HEK293 (cell line): ENCODE measurements around the gene ACP1.

Experiments used
- CTCF ChIA-PET: fragments of 350-600 bp; formaldehyde crosslinking; extraction: SDS; loops from one replicate; lab custom pipeline; 2021; ENCODE audit warnings: antibody characterized with exemption; lab: Yijun Ruan, JAX
- POLR2A ChIA-PET: fragments of 300-600 bp; formaldehyde crosslinking; extraction: SDS; loops from one replicate; lab custom pipeline; 2020; ENCODE audit warnings: antibody characterized with exemption, inconsistent platforms; lab: Yijun Ruan, JAX
- H3K27ac ChIP-seq: fragments of 200-500 bp; sonication (Bioruptor generic); 2 replicates; pipeline ENCODE4 v1.5.1; 2014; ENCODE audit warnings: low read depth, low read length, control low read depth, inconsistent platforms; ENCODE audit errors: extremely low read depth
- H3K36me3 ChIP-seq, 2 experiments: fragments of 200-500 bp in 1 of 2; sonication (Bioruptor generic) in 1 of 2; 1 replicate in 1 of 2; 2 replicates in 1 of 2; pipeline ENCODE4 v1.5.1; 2014 to 2017; ENCODE audit warnings: inconsistent platforms in 2 of 2, low read length in 2 of 2; ENCODE audit not compliant: control insufficient read depth in 2 of 2, insufficient read depth in 1 of 2
- H3K4me1 ChIP-seq: fragments of 200-500 bp; sonication (Bioruptor generic); 2 replicates; pipeline ENCODE4 v1.5.1; 2014; ENCODE audit warnings: mild to moderate bottlenecking, low read length, inconsistent platforms; ENCODE audit not compliant: control insufficient read depth, insufficient read depth
- H3K4me3 ChIP-seq: 2 replicates; pipeline ENCODE4 v1.5.1; 2011; ENCODE audit warnings: low read depth, mild to moderate bottlenecking, control low read depth, low read length, moderate library complexity
- H3K9me3 ChIP-seq: fragments of 200-500 bp; sonication (Bioruptor generic); 2 replicates; pipeline ENCODE4 v1.5.1; 2014; ENCODE audit warnings: low read depth, low read length, inconsistent platforms; ENCODE audit not compliant: control insufficient read depth, insufficient read depth
- HOXD13 ChIP-seq: sonication (generic); formaldehyde crosslinking; IDR thresholded peaks from 2 replicates; pipeline ENCODE4 v1.8.0; 2022; ENCODE audit warnings: missing genetic modification reagents, borderline replicate concordance
- KLF17 ChIP-seq: fragments of 450-650 bp; formaldehyde crosslinking; IDR thresholded peaks from 2 replicates; pipeline ENCODE4 v1.5.1; 2016; ENCODE audit warnings: missing biosample characterization, missing genetic modification characterization
- MZF1 ChIP-seq: fragments of 450-650 bp; formaldehyde crosslinking; IDR thresholded peaks from 2 replicates; pipeline ENCODE4 v1.5.1; 2017; ENCODE audit warnings: missing biosample characterization, missing genetic modification characterization, borderline replicate concordance
- PATZ1 ChIP-seq: fragments of 450-650 bp; formaldehyde crosslinking; IDR thresholded peaks from 2 replicates; pipeline ENCODE4 v1.5.1; 2016; ENCODE audit warnings: missing biosample characterization, missing genetic modification characterization
- PRDM1 ChIP-seq: fragments of 450-650 bp; formaldehyde crosslinking; IDR thresholded peaks from 2 replicates; pipeline ENCODE4; 2016; ENCODE audit warnings: missing biosample characterization, missing genetic modification characterization
- SCRT1 ChIP-seq: fragments of 450-650 bp; formaldehyde crosslinking; IDR thresholded peaks from 2 replicates; pipeline ENCODE4 v1.5.1; 2016; ENCODE audit warnings: missing biosample characterization, missing genetic modification characterization, borderline replicate concordance
- SP7 ChIP-seq: fragments of 450-650 bp; formaldehyde crosslinking; IDR thresholded peaks from 2 replicates; pipeline ENCODE4 v1.5.1; 2016; ENCODE audit warnings: missing biosample characterization, missing genetic modification characterization
- ZFP69B ChIP-seq: fragments of 450-650 bp; formaldehyde crosslinking; IDR thresholded peaks from 2 replicates; pipeline ENCODE4 v1.5.1; 2016; ENCODE audit warnings: missing biosample characterization, missing genetic modification characterization
- ZNF140 ChIP-seq: fragments of 450-650 bp; formaldehyde crosslinking; IDR thresholded peaks from 2 replicates; pipeline ENCODE4 v1.5.1; 2016; ENCODE audit warnings: missing biosample characterization, missing genetic modification characterization
- ZNF175 ChIP-seq: fragments of 450-650 bp; formaldehyde crosslinking; IDR thresholded peaks from 2 replicates; pipeline ENCODE4 v1.5.1; 2016; ENCODE audit warnings: missing biosample characterization, missing genetic modification characterization
- ZNF211 ChIP-seq: fragments of 450-650 bp; formaldehyde crosslinking; IDR thresholded peaks from 2 replicates; pipeline ENCODE4 v1.5.1; 2016; ENCODE audit warnings: low read depth, missing biosample characterization, missing genetic modification characterization
- ZNF37A ChIP-seq: fragments of 450-650 bp; IDR thresholded peaks from 2 replicates; pipeline ENCODE4 v1.5.1; 2018; ENCODE audit warnings: missing biosample characterization, missing genetic modification characterization
- ZNF433 ChIP-seq: fragments of 450-650 bp; formaldehyde crosslinking; IDR thresholded peaks from 2 replicates; pipeline ENCODE4 v1.5.1; 2016; ENCODE audit warnings: missing biosample characterization, missing genetic modification characterization, low read depth
- ZNF473 ChIP-seq: fragments of 450-650 bp; formaldehyde crosslinking; IDR thresholded peaks from 2 replicates; pipeline ENCODE4 v1.5.1; 2017; ENCODE audit warnings: missing biosample characterization, missing genetic modification characterization
- ZNF585B ChIP-seq: fragments of 450-650 bp; formaldehyde crosslinking; IDR thresholded peaks from 2 replicates; pipeline ENCODE4 v1.5.1; 2016; ENCODE audit warnings: missing biosample characterization, missing genetic modification characterization
- ZNF830 ChIP-seq: fragments of 450-650 bp; IDR thresholded peaks from 2 replicates; pipeline ENCODE4 v1.5.0; 2018; ENCODE audit warnings: missing biosample characterization, missing genetic modification characterization, low read depth, mild to moderate bottlenecking, moderate library complexity
- ZSCAN4 ChIP-seq: fragments of 450-650 bp; formaldehyde crosslinking; IDR thresholded peaks from 2 replicates; pipeline ENCODE4 v1.5.1; 2017; ENCODE audit warnings: missing biosample characterization, missing genetic modification characterization
- TF ChIP-seq, protein P1 (sequence below): fragments of 450-650 bp; formaldehyde crosslinking; IDR thresholded peaks from 2 replicates; pipeline ENCODE4 v1.5.1; 2016; ENCODE audit warnings: missing biosample characterization, missing genetic modification characterization
- TF ChIP-seq, protein P2 (sequence below): fragments of 450-650 bp; formaldehyde crosslinking; IDR thresholded peaks from 2 replicates; pipeline ENCODE4 v1.5.1; 2016; ENCODE audit warnings: missing biosample characterization, missing genetic modification characterization

The ACP1 gene

GRCh38 chr2:234421-234820 lies 30.3 kb upstream of the ACP1 start (continued):
- TF ChIP-seq PATZ1 (tag by site-specific recombination) (no peak), ZFP69B (no peak), MZF1 (tag by site-specific recombination) (no peak), SCRT1 (tag by site-specific recombination) (no peak), ZNF37A (tag by site-specific recombination) (no peak)
- TF ChIP-seq, all 188 proteins: peak for 0

- CTCF ChIA-PET = interaction anchor here (2.1 kb wide), 1 partner anchor 10 kb away, joined by 19 read pairs; no protein-coding TSS in a partner anchor
- no peak for TF ChIP-seq ZNF473 (tag by site-specific recombination)
- no peak for TF ChIP-seq SP7
- no peak for TF ChIP-seq KLF17 (tag by site-specific recombination)
- TF ChIP-seq SCRT1 (tag by site-specific recombination) = no peak
- no peak for TF ChIP-seq ZNF140 (tag by site-specific recombination)
- TF ChIP-seq, protein P1, sequence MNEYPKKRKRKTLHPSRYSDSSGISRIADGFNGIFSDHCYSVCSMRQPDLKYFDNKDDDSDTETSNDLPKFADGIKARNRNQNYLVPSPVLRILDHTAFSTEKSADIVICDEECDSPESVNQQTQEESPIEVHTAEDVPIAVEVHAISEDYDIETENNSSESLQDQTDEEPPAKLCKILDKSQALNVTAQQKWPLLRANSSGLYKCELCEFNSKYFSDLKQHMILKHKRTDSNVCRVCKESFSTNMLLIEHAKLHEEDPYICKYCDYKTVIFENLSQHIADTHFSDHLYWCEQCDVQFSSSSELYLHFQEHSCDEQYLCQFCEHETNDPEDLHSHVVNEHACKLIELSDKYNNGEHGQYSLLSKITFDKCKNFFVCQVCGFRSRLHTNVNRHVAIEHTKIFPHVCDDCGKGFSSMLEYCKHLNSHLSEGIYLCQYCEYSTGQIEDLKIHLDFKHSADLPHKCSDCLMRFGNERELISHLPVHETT (tag by site-specific recombination) = no peak
- no peak for TF ChIP-seq ZNF433 (tag by site-specific recombination)
- no peak for TF ChIP-seq ZNF585B (tag by site-specific recombination)
- TF ChIP-seq PRDM1 (tag by site-specific recombination) = no peak
- TF ChIP-seq, protein P2, sequence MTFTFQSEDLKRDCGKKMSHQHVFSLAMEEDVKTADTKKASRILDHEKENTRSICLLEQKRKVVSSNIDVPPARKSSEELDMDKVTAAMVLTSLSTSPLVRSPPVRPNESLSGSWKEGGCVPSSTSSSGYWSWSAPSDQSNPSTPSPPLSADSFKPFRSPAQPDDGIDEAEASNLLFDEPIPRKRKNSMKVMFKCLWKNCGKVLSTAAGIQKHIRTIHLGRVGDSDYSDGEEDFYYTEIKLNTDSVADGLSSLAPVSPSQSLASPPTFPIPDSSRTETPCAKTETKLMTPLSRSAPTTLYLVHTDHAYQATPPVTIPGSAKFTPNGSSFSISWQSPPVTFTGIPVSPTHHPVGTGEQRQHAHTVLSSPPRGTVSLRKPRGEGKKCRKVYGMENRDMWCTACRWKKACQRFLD (tag by site-specific recombination) = no peak
- no peak for TF ChIP-seq ZSCAN4 (tag by site-specific recombination)
- TF ChIP-seq HOXD13 (CRISPR knock-in tag) = no peak
- no peak for TF ChIP-seq ZNF175 (tag by site-specific recombination)
- TF ChIP-seq ZNF211 (tag by site-specific recombination) = no peak
- no peak for TF ChIP-seq ZNF830 (tag by site-specific recombination)
- TF ChIP-seq, all 188 proteins: peak for 0
- H3K36me3 ChIP-seq = no peaks in the 10 kb centered on the region
- H3K4me3 ChIP-seq = no peak overlapping the region
- H3K4me1 ChIP-seq = no peaks in the 10 kb centered on the region
- no peaks in the 10 kb centered on the region for H3K9me3 ChIP-seq
- H3K27ac ChIP-seq = no peak overlapping the region
- POLR2A ChIA-PET = interaction anchor here (0.6 kb wide), 1 partner anchor 70 kb away, joined by 4 read pairs; no protein-coding TSS in a partner anchor
Observed at GRCh38 chr2:236993-237539, 27.7 kb upstream of the ACP1 start.
